Sigmoid colon (tissue), 7 donors: Measurements from ENCODE around the gene TBPL2. TPM values are rescaled to one million over a fixed set of nuclear protein-coding genes. Genes with fewer than 3 reads are reported as not detected.

ENCODE experiments used
- DNase-seq: peaks from one replicate; pipeline ENCODE4 v3.0.0-alpha.2; 2019
- H3K27ac ChIP-seq, 4 donors: fragments of 200-600 bp; sonication (generic); one replicate each; pipeline ENCODE4 v1.5.1; 2016 to 2019; ENCODE audit warnings: mild to moderate bottlenecking in 1 of 4
- H3K27me3 ChIP-seq, 3 donors: fragments of 200-600 bp; sonication (generic); one replicate each; pipeline ENCODE4 v1.5.1; 2019; ENCODE audit warnings: mild to moderate bottlenecking in 1 of 3
- H3K36me3 ChIP-seq, 4 donors: fragments of 200-600 bp; sonication (generic); one replicate each; pipeline ENCODE4 v1.5.1; 2016 to 2019
- H3K4me1 ChIP-seq, 4 donors: fragments of 200-600 bp; sonication (generic); one replicate each; pipeline ENCODE4 v1.5.1; 2017 to 2019
- H3K4me3 ChIP-seq, 4 donors: fragments of 200-600 bp; sonication (generic); one replicate each; pipeline ENCODE4 v1.5.1; 2017 to 2019; ENCODE audit warnings: mild to moderate bottlenecking in 2 of 4, moderate library complexity in 1 of 4
- H3K9me3 ChIP-seq, 4 donors: fragments of 200-600 bp in 3 of 4; sonication (generic) in 3 of 4; one replicate each; pipeline versions ENCODE4 v1.5.1 to v1.6.1; 2013 to 2019
- EP300 ChIP-seq, 4 donors: sonication (generic); formaldehyde crosslinking; IDR thresholded peaks; one replicate each; pipeline ENCODE4 v1.6.1; 2017; ENCODE audit warnings: antibody characterized with exemption in 4 of 4
- POLR2A ChIP-seq, 2 donors: fragments of 450-650 bp; IDR thresholded peaks; one replicate each; pipeline ENCODE4 v1.6.1; 2016; ENCODE audit warnings: antibody characterized with exemption in 2 of 2, mild to moderate bottlenecking in 2 of 2, moderate library complexity in 2 of 2
- POLR2AphosphoS5 ChIP-seq, 4 donors: sonication (generic); formaldehyde crosslinking; IDR thresholded peaks; one replicate each; pipeline ENCODE4 v1.6.1; 2017; ENCODE audit warnings: antibody characterized with exemption in 4 of 4
- WGBS, 2 donors: extraction: QIAGEN DNeasy Blood & Tissue Kit; methylation state at CpG; one replicate each; pipeline ENCODE4 v1.1.7; 2013; 5-methylcytosine and 5-hydroxymethylcytosine counted together
- intact Hi-C: fragments of 100-400 bp; cut with DNase I; formaldehyde crosslinking; loops from one replicate; pipeline ENCODE4 v1.15.1; 2023
- polyA plus RNA-seq, 3 donors: library from polyadenylated mRNA; stranded (reverse); fragments of 200-250 nt; gene quantifications; one replicate each; pipeline ENCODE4 v1.2.3, GENCODE V29; 2013
- total RNA-seq, 4 donors: library from RNA; depleted of rRNA; stranded (reverse); fragments of >200 nt; gene quantifications; one replicate each; pipeline ENCODE4 v1.1.0, GENCODE V29; 2016
- TF ChIP-seq, protein P1 (sequence below), 4 experiments: fragments of 450-650 bp in 3 of 4; fragments of 200-600 bp in 1 of 4; IDR thresholded peaks; one replicate each; pipeline ENCODE4 v1.5.1; 2016 to 2019; ENCODE audit warnings: antibody characterized with exemption in 4 of 4, mild to moderate bottlenecking in 3 of 4, moderate library complexity in 2 of 4
- donor health status: healthy with polysubstance abuse.
- donor health status: Bipolar disorder and iron deficiency.
- donor health status: healthy.

The TBPL2 gene
- total and polyA plus RNA-seq, 7 donors, result not detected

GRCh38 chr14:55473786-55474185 is 33.4 kb upstream of the TBPL2 start:
- Histone ChIP-seq H3K4me3 (no peak overlapping the region), H3K27me3 (no peaks in the 10 kb centered on the region), H3K4me1 (no peaks in the 10 kb centered on the region), H3K36me3 (no peaks in the 10 kb centered on the region), H3K27ac (no peak overlapping the region), H3K9me3 (no peaks in the 10 kb centered on the region)
- TF ChIP-seq POLR2A (IDR thresholded peaks at IDR 0.05) (no peak), EP300 (IDR thresholded peaks at IDR 0.05) (no peak), POLR2AphosphoS5 (IDR thresholded peaks at IDR 0.05) (no peak)
- TF ChIP-seq, protein P1, sequence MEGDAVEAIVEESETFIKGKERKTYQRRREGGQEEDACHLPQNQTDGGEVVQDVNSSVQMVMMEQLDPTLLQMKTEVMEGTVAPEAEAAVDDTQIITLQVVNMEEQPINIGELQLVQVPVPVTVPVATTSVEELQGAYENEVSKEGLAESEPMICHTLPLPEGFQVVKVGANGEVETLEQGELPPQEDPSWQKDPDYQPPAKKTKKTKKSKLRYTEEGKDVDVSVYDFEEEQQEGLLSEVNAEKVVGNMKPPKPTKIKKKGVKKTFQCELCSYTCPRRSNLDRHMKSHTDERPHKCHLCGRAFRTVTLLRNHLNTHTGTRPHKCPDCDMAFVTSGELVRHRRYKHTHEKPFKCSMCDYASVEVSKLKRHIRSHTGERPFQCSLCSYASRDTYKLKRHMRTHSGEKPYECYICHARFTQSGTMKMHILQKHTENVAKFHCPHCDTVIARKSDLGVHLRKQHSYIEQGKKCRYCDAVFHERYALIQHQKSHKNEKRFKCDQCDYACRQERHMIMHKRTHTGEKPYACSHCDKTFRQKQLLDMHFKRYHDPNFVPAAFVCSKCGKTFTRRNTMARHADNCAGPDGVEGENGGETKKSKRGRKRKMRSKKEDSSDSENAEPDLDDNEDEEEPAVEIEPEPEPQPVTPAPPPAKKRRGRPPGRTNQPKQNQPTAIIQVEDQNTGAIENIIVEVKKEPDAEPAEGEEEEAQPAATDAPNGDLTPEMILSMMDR (IDR thresholded peaks at IDR 0.05), result no peak
- intact Hi-C loops, result no loop called here
- no peak for DNase-seq
- WGBS, 2 donors, result 73 to 85% methylated on average over 7 of the region's 7 CpGs

GRCh38 chr14:55470025-55470424 is 29.6 kb upstream of the TBPL2 start:
- Histone ChIP-seq H3K9me3 (no peaks in the 10 kb centered on the region), H3K27ac (no peak overlapping the region), H3K36me3 (no peaks in the 10 kb centered on the region), H3K4me1 (no peaks in the 10 kb centered on the region), H3K27me3 (no peaks in the 10 kb centered on the region), H3K4me3 (no peak overlapping the region)
- intact Hi-C loops, result no loop called here
- no peak for TF ChIP-seq EP300 (IDR thresholded peaks at IDR 0.05)
- TF ChIP-seq POLR2AphosphoS5 (IDR thresholded peaks at IDR 0.05), result no peak
- TF ChIP-seq, protein P1 (IDR thresholded peaks at IDR 0.05), result no peak
- TF ChIP-seq POLR2A (IDR thresholded peaks at IDR 0.05), result no peak
- WGBS, 2 donors, result 100% methylated on average over 1 of the region's 1 CpG
- no peak for DNase-seq

DNA sequence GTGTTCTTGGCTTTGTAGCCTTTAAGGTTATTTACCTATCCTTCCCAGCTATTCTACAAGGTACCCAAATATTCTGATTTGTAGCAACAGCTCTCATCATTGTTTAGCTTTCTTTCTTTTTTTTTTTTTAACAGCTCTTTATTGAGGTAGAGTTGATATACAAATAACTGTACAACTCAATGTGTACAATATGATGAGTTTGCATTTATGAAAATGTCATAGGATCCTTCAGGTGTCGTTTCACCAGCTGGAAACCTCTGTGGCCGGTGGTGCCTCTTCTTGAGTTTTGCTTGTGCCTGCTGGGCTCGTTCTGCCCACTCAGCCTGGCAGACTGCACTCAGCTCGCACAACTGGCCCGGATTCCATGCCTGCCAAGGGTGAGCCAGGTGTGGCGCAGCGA is 26.9 kb upstream of the TBPL2 start:
- WGBS, 2 donors, result 93% methylated on average over 7 of the region's 7 CpGs
- no peak for TF ChIP-seq POLR2A (IDR thresholded peaks at IDR 0.05)
- no peak for TF ChIP-seq POLR2AphosphoS5 (IDR thresholded peaks at IDR 0.05)
- TF ChIP-seq EP300 (IDR thresholded peaks at IDR 0.05), result no peak
- TF ChIP-seq, protein P1 (IDR thresholded peaks at IDR 0.05), result no peak

DNA sequence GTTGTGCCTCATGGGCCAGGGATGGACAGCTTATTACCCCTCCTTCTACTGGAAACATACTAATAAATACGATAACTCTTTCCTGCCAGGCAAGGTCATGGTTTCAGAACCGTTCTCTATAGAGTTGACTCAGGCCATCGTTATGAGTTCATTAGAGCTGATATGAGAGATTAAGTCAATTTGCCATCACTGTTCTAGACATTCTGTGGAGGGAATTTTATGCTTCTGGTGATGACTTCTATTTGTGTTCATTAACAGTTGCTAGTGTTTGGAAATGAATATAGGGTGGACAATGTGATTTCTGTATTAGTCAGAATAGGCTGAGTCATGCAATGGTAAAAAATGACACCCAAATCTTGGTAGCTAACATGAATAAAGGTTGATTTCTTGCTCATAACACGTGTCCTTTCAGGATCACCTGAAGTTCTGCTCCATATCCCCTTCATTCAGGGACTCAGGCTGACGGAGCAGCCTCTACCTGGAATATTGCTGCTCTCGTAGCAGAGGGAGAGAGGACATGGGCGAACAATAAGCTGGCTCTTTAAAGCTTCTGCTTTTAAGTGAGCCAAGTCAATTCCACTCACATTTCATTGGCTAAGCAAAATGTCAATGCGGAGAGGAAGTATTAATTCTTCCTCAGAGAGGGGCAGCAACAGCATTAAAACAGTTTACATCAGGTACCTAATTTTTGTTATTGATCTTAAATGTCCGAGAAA is 18.5 kb upstream of the TBPL2 start:
- Histone ChIP-seq H3K4me1 (peaks cover 0 to 13% (median 10%) of the 10 kb centered on the region in 4 donors), H3K27me3 (no peaks in the 10 kb centered on the region), H3K9me3 (no peaks in the 10 kb centered on the region), H3K4me3 (no peak overlapping the region), H3K36me3 (no peaks in the 10 kb centered on the region), H3K27ac (no peak overlapping the region)
- 78 to 87% methylated on average over 9 of the region's 9 CpGs for WGBS, 2 donors
- intact Hi-C loops, result loop anchor here (10.0 kb wide), 1 partner anchor 1016 kb away; no protein-coding TSS in a partner anchor
- no peak for DNase-seq
- TF ChIP-seq POLR2A (IDR thresholded peaks at IDR 0.05) (no peak), EP300 (IDR thresholded peaks at IDR 0.05) (no peak), POLR2AphosphoS5 (IDR thresholded peaks at IDR 0.05) (no peak)
- TF ChIP-seq, protein P1 (IDR thresholded peaks at IDR 0.05), result no peak

More for the DNA sequence above, 26.9 kb upstream of the TBPL2 start:
- no peak overlapping the region for H3K27ac ChIP-seq
- H3K4me3 ChIP-seq, result no peak overlapping the region
- no peaks in the 10 kb centered on the region for H3K4me1 ChIP-seq
- H3K36me3 ChIP-seq, result no peaks in the 10 kb centered on the region
- intact Hi-C loops, result no loop called here
- H3K27me3 ChIP-seq, result no peaks in the 10 kb centered on the region
- DNase-seq, result no peak
- no peaks in the 10 kb centered on the region for H3K9me3 ChIP-seq
